GM19193 (cell line): ENCODE data around the gene CACNA2D3.

Experiments
- POLR2A ChIP-seq: IDR thresholded peaks from 4 replicates; pipeline ENCODE4 v1.6.1; 2011; ENCODE audit not compliant: insufficient read depth, insufficient read length; ENCODE audit errors: extremely low read depth

Gene CACNA2D3

DNA sequence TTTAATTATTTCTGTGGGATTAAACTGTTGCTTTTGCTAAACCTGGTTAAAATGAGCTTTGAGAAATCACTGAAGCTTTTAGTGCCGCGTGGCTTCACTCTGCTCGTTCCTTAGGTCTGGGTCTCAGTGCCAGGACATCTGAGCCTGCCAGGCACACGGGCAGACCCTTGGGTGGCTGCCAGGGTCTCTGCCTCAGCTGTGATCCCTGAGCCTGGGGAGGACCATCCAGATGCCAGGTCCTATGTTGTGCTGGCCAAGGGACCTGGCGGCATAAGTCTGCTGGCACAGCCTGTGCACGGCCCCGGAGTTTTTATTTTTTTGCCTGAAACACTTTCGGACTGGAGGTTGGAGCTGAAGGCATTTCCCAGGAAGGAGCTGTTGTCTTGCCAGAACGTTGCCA, 477.4 kb downstream of the CACNA2D3 start:
- TF ChIP-seq POLR2A = no peak

DNA sequence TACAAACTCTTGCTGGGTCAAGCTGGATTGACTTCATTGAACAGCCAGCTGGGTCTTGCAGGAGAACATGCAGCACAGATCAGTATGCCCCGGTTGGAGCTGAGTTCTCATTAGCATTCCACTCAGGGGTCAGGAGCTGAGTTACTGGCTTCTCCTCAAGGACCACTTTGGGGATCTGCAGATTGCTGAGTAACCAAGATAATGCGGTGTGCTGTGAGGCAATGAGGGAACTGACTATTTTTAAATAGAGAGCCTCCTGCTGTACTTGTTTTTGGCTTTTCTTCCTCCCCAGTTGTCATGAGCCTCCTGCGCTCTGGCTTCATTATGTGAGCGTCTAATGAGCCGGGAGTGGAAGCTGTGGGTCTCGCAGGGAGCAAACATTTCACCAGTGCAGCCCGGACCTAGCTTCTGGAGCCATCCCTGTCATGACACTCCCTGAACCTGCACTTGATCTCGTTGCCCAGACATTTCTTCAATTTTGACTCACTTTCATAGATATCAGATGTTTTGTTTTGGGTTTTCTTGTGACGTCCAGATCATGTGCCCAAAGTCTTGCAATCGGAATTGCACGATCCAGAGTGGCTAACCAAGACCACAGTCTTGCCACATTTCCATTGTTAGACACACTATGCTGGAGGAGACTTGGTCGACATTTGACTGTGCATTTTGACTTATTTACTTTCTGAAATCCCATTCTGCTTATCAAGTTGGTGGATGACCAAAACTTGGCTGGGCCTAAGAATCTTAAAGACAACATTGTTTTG, 478.3 kb downstream of the CACNA2D3 start:
- TF ChIP-seq POLR2A = no peak

GRCh38 chr3:54604495-54604894, 482.1 kb downstream of the CACNA2D3 start:
- no peak for TF ChIP-seq POLR2A

GRCh38 chr3:54608041-54608440, 485.7 kb downstream of the CACNA2D3 start:
- TF ChIP-seq POLR2A = no peak

GRCh38 chr3:54619053-54619452, 496.7 kb downstream of the CACNA2D3 start:
- TF ChIP-seq POLR2A = no peak

GRCh38 chr3:54619531-54619930, 497.2 kb downstream of the CACNA2D3 start:
- no peak for TF ChIP-seq POLR2A

GRCh38 chr3:54621184-54621583, 498.8 kb downstream of the CACNA2D3 start:
- no peak for TF ChIP-seq POLR2A

DNA sequence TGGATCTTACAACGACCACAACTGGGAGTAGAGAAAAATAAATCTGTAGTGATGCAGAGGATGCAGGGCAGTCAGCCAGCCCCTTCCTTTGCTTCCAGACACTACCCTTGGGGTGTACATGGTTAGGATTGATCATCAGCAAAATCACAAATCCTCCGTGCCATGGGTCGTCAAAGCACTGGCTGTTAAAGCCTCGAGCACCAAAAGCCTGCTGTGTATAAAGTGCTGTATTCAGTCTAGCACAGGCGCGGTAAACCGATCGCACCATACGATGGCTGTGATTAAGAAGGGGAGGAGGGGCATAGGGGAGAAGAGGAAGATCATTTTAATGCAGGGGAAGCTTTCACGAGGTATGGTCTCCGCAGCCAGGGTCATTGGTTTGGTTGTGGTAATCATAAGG, 500.3 kb downstream of the CACNA2D3 start:
- no peak for TF ChIP-seq POLR2A

DNA sequence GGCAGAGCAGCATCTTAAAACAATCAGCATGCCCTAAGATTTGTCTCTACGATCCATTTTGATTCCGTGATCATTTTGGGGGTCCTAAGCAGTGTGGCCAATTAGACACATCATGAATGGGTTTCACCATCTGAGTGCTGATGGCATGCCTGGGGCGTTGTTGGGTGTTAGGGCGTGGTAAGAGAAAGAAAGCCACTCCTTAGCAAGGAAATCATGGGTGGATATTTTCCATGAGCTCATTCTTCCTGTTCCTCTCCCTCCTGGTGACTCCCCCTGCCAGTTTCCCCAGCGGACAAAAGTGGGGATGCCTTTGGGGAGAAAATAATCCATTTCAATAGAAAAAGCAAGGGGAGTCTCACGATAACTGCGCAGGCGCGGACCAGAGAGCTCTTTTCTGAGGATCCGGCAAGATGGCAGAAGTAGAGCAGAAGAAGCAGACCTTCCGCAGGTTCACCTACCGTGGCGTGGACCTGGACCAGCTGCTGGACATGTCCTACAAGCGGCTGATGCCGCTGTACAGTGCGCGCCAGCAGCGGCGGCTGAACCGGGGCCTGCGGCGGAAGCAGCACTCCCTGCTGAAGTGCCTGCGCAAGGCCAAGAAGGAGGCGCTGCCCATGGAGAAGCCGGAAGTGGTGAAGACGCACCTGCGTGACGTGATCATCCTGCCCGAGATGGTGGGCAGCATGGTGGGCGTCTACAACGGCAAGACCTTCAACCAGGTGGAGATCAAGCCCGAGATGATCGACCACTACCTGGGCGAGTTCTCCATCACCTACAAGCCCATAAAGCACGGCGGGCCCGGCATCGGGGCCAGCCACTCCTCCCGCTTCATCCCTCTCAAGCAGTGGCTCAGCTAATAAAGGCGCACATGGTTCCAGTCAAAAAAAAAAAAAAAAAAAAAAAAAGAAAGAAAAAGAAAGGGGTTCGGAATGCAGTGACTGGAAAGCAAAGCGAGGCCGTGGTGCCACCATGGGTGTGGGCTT, 503.7 kb downstream of the CACNA2D3 start:
- no peak for TF ChIP-seq POLR2A

GRCh38 chr3:54628888-54629441, 506.6 kb downstream of the CACNA2D3 start:
- TF ChIP-seq POLR2A = no peak

GRCh38 chr3:54630101-54630623, 507.8 kb downstream of the CACNA2D3 start:
- TF ChIP-seq POLR2A = no peak

DNA sequence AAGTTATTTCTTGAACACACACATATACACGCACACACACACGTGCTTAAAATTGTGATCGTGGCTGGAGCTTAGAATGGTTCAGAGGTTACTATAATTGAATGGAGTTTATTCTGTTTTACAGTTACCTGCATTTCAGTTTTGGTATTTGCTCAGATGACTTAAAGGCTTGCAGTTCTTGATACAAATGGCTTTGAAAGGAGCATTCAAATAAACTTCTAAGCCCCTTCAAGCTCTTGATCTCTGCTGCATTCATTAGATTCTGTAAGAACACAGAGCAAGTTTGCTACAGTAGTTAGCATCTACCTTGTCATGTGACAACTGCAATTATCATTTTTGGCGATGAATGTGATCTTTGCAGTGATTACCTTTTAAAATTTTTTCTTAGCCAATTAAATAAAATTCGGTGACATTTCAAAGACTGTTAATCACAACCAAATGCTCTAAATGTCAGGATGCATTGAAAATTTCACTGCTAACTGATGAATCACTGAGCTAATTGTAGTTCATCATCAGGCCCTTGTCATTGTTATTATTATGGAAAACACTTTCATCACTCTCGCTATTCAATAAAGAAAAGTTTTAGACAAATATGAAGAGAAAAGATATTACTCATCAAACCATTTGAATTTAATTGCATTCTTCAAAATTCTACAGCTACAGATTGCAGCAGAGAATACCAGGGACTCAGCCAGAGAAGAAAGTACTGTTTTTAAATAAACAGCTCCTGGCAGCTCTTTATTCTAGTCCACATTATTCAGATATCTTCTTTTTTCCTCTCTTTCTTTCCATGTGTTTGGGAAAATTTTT, 509.4 kb downstream of the CACNA2D3 start:
- TF ChIP-seq POLR2A = no peak

GRCh38 chr3:54632326-54632665, 509.9 kb downstream of the CACNA2D3 start:
- no peak for TF ChIP-seq POLR2A

- TF ChIP-seq POLR2A = no peak
These were observed 510.5 kb downstream of the CACNA2D3 start for GRCh38 chr3:54632834-54633233.
